Stimulated activated CD8-positive, alpha-beta memory T cell treated with anti-CD3 and anti-CD28 coated beads, Interleukin-15, amount 100 ng/mL, for 24 hours (primary cell): ENCODE results near the gene PIP4K2C.
"Not testable (repeated sequence)": the region's sequence is repeated elsewhere in the genome, so short reads cannot be mapped to it uniquely, and the experiment has no call there.

Experiments used
- DNase-seq: peaks from one replicate; pipeline ENCODE4 v3.0.0-alpha.2; 2020; ENCODE audit warnings: low read depth

Gene PIP4K2C

GRCh38 chr12:57609781-57610553 is 19.0 kb downstream of the PIP4K2C start:
- no peak for DNase-seq

GRCh38 chr12:57610554-57611107 is 19.6 kb downstream of the PIP4K2C start:
- DNase-seq: no peak

- no peak for DNase-seq
These were observed 20.3 kb downstream of the PIP4K2C start, which contains the start of gene ARHGEF25 for GRCh38 chr12:57611108-57611826. TSS of gene ARHGEF25 (plus strand) at chr12:57611435. CDS start at chr12:57611895, 460 bp downstream.

- no peak for DNase-seq
These were observed 21.1 kb downstream of the PIP4K2C start for GRCh38 chr12:57611827-57612710.

- DNase-seq: no peak
These were observed 21.9 kb downstream of the PIP4K2C start for GRCh38 chr12:57612711-57613426.

- no peak for DNase-seq
These were observed 22.6 kb downstream of the PIP4K2C start for GRCh38 chr12:57613427-57614109.

GRCh38 chr12:57614178-57614947 is 23.4 kb downstream of the PIP4K2C start:
- no peak for DNase-seq

- DNase-seq: no peak
These were observed 24.0 kb downstream of the PIP4K2C start for GRCh38 chr12:57614948-57615500.

GRCh38 chr12:57615637-57616036 is 24.6 kb downstream of the PIP4K2C start:
- DNase-seq: no peak

- no peak for DNase-seq
These were observed 25.6 kb downstream of the PIP4K2C start for GRCh38 chr12:57616383-57617101.

- DNase-seq: no peak
These were observed 26.9 kb downstream of the PIP4K2C start for GRCh38 chr12:57617942-57618341.

GRCh38 chr12:57618431-57618830 is 27.4 kb downstream of the PIP4K2C start:
- DNase-seq: not testable (repeated sequence)

- DNase-seq: no peak
These were observed 28.0 kb downstream of the PIP4K2C start for GRCh38 chr12:57618966-57619433.

- DNase-seq: no peak
These were observed 28.6 kb downstream of the PIP4K2C start for GRCh38 chr12:57619434-57620244.

GRCh38 chr12:57620245-57620935 is 29.4 kb downstream of the PIP4K2C start:
- no peak for DNase-seq

- no peak for DNase-seq
These were observed 30.0 kb downstream of the PIP4K2C start for GRCh38 chr12:57620936-57621496.
